Activated CD4-positive, CD25-positive, alpha-beta regulatory T cell treated with anti-CD3 and anti-CD28 coated beads, Interleukin-2, amount 50 U/mL, for 16 hours (primary cell): ENCODE measurements around the gene AGPAT1.
A peak's percentile ranks its signal among the peaks of the same experiment; 100 is the strongest.

Experiments
- DNase-seq: peaks from one replicate; pipeline ENCODE4 v3.0.0-alpha.2; 2020; ENCODE audit warnings: low read depth, low spot score

Gene AGPAT1

GRCh38 chr6:32118782-32119628, 56.9 kb downstream of the AGPAT1 start:
- peak; percentile 23 for DNase-seq
